Suppressor macrophage (primary cell): ENCODE measurements around the gene IFTAP.
"Not testable (repeated sequence)": the region's sequence is repeated elsewhere in the genome, so short reads cannot be mapped to it uniquely, and the experiment has no call there.

Experiments used
- DNase-seq, 4 experiments: peaks; one replicate each; pipeline ENCODE4 v3.0.0-alpha.2; 2020 to 2022
- total RNA-seq, 17 experiments: gene quantifications; one replicate each; lab custom pipeline; 2026; ENCODE audit warnings: mixed read lengths in 6 of 17, inconsistent platforms in 3 of 17; lab: John Stamatoyannopoulos, UW

Gene IFTAP, protein sequence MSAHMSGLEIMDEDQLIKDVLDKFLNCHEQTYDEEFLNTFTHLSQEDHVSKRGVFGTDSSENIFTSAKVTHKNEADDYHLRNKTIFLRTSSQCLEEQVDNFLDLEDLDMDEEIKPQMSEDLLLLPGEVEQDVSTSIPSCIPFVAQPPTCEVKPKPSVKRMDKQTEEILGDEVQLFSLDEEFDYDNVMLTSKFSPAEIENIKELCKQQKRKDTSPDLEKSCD
- 2.8 to 15.0 (median 7.3) reads per million in 17 experiments for total RNA-seq

- DNase-seq = peak; percentile 74 to 92 (median 84)
Measured at GRCh38 chr11:36594316-36594989, at the start of gene IFTAP. Gene IFTAP (plus strand): TSS chr11:36594502. CDS start chr11:36610104, 15,602 bp downstream.

DNA sequence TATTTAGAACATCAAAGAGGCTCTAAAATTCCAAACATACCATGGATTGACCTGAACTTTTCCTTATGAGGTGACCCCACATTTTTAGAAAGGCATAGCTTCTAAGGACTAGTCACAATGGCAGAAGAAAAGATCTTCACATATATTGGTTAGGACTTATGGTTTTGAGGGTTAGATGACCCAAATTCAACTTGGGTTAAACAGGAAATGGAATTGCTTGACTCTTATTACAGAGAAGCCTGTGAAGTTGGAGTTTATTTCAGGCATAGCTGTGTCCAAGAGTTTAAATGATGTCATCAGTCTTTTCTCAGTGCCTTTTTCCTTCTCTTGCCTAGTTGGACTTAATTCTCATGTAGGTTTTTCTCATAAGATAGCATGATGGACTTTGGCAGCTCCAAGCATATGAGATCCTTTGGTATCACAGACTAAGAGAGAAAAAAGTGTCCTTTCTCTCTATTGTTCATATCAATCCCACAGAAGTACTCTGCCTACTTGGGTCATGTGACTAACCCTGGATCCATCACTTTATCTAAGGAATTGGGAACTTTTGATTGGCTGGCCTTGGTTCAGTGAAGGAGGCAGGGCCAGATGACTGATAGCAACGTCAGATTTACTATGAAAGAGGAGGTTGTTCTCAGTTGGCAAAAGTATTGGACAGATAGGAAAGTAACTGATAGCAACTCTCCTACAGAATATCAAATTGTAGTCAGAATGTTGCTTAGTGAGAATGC, 43.8 kb upstream of the IFTAP start:
- DNase-seq = no peak

DNA sequence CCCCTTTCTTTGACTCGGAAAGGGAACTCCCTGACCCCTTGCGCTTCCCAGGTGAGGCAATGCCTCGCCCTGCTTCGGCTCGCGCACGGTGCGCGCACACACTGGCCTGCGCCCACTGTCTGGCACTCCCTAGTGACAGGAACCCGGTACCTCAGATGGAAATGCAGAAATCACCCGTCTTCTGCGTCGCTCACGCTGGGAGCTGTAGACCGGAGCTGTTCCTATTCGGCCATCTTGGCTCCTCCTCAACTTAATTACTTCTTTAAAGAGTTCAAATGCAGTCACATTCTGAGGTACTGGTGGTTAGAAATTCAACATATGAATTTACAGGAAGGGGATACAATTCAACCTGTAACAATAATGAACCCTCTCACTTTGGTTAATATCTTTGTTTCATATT, 36.9 kb upstream of the IFTAP start:
- DNase-seq = not testable (repeated sequence)

DNA sequence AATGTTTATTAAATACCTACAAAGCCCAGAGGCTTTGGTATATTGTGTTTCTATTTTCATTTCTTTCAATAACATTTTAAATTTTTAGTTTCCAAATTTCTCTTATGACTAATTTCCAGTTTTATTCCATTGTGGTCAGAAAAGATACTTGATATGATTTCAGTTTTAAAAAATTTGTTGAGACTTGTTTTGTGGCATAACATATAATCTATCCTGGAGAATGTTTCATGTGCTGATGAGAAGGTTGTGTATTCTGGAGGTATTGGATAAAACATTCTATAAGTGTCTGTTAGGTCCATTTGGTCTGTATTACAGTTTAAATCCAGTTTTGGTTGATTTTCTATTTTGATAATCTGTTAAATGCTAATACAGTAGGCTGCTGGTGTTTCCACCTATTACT, 36.3 kb upstream of the IFTAP start:
- DNase-seq = no peak

- no peak for DNase-seq
Measured at GRCh38 chr11:36558571-36559413, 35.5 kb upstream of the IFTAP start.

DNA sequence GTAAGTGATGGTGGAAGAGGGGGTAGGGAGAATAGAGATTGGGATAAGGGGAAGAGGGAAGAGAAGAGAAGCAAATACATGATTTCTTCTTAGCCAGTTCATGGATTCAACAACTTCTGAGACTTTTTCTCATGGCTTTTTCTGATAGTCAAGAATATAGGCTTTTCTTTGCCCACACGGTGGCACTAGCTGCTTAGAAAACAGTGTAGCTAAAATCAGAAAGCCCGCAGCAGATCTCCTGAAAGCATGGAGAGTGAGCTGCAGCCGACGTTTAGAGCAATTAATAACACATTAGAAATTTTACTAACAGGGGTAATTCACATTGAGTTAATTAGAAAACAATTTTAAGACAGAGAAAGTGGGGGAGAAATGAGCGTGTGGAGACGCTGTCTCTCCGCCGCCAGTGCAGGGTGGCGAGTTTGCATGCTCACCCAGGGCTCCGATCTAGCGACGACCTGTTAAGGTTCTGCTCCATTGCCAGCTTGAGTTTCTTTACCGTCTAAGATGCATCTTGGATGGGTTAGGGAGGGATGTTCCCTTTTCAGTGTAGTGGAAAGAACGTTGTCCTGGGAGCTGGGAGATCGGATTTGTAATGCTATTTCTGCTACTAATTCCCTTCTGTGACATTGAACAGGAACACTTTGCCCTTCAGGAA, 29.8 kb upstream of the IFTAP start:
- peak; percentile 65 to 78 (median 72) for DNase-seq

GRCh38 chr11:36565031-36565610, 29.2 kb upstream of the IFTAP start:
- DNase-seq = no peak

GRCh38 chr11:36566407-36567053, 27.8 kb upstream of the IFTAP start:
- DNase-seq = no peak

- no peak for DNase-seq
Measured at GRCh38 chr11:36567694-36568093, 26.6 kb upstream of the IFTAP start, which contains the start of gene RAG1. Gene RAG1 (plus strand): TSS chr11:36568007. CDS start chr11:36573305, 5,298 bp downstream.

DNA sequence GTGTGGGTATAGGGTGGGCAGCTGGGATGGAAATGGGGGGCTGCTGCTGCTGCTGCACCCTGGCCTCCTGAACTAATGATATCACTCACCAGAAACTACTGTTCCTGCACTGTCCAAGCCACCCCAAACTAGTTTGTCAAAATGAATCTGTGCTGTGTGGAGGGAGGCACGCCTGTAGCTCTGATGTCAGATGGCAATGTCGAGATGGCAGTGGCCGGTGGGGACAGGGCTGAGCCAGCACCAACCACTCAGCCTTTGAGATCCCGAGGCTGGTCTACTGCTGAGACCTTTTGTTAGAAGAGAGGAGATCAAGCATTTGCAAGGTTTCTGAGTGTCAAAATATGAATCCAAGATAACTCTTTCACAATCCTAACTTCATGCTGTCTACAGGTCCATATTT, 25.2 kb upstream of the IFTAP start:
- DNase-seq = no peak

- no peak for DNase-seq
Measured at GRCh38 chr11:36574486-36574885, 19.8 kb upstream of the IFTAP start.

DNA sequence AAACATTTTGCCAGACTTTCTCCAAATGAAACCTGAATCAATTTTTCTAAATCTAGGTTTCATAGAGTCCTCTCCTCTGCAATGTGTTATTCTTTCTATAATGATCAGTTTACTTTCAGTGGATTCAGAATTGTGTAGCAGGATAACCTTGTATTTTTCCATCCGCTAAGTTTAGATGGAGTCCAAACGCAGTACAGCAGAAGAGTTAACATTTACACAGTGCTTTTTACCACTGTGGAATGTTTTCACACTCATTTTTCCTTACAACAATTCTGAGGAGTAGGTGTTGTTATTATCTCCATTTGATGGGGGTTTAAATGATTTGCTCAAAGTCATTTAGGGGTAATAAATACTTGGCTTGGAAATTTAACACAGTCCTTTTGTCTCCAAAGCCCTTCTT, 16.9 kb upstream of the IFTAP start:
- no peak for DNase-seq

DNA sequence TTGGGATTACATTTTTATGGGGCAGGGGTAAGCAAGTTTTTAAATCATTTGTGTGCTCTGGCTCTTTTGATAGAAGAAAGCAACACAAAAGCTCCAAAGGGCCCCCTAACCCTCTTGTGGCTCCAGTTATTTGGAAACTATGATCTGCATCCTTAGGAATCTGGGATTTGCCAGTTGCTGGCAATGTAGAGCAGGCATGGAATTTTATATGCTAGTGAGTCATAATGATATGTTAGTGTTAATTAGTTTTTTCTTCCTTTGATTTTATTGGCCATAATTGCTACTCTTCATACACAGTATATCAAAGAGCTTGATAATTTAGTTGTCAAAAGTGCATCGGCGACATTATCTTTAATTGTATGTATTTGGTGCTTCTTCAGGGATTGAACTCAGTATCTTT, 16.4 kb upstream of the IFTAP start:
- DNase-seq = no peak

- no peak for DNase-seq
Measured at GRCh38 chr11:36578458-36578857, 15.8 kb upstream of the IFTAP start.

GRCh38 chr11:36581536-36581935, 12.8 kb upstream of the IFTAP start:
- DNase-seq = no peak

- DNase-seq = no peak
Measured at GRCh38 chr11:36583667-36584066, 10.6 kb upstream of the IFTAP start.

DNA sequence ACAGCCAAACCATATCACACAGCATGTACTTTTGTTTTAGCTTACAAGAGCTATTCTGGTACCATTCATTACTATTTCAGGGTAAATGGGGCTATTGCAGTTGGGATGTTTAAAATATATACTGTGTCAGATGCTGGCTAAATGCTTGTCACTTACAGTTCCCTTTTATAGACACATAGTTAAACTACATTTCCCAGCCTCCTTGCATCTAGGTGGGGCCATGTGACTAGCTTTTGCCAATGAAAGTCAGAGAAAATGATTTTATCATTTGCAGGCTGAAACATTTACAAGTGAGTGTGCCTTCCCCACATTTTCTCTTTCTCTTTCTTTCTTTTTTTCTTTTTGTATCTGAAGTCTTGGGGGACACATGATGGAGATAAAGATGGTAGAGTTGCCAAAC, 7.8 kb upstream of the IFTAP start:
- peak; percentile 5 to 60 (median 48) for DNase-seq

DNA sequence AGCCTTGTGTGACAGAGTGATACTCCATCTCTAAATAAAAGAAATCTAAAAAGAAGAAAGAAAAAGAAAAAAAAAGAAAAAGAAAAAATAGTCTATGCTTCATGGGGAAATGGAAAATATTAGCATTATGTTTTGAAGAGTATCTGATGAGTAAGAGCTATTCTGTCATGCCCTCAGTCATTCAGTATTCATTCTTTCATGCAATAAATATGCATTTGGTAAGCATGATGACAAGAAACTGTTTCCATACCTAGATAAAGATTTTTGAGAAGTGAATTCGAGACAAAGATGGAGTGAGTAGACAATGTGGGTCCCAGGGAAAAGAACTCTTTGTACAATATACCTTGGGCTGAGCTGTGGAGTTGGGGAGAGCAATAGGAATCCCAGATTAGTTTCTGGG, 6.2 kb upstream of the IFTAP start:
- no peak for DNase-seq

DNA sequence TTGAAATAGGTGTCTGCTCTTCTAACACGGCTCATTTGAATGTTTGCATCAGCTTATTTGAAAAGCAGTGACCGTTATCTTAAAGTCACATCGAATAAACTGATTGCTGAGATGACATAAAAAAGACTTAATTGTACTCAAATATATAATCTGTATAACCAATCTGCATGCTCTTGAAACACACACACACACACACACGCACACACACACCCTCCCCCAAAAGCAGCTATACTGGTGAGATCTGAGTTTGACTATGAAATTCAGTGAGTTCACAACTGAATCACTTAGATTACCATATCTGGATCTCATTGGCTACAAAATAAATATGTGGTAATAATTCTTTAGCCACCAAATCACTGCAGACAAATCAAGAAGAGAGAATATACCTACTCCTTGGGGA, 3.8 kb upstream of the IFTAP start:
- no peak for DNase-seq

GRCh38 chr11:36591433-36591832, 2.9 kb upstream of the IFTAP start:
- DNase-seq = no peak

- no peak for DNase-seq
Measured at GRCh38 chr11:36596880-36597279, 2.6 kb downstream of the IFTAP start.
